PFSK-1 (cell line): Measurements from ENCODE around the gene OPCML.

ENCODE experiments used
- POLR2AphosphoS5 ChIP-seq: IDR thresholded peaks from 2 replicates; pipeline ENCODE4 v1.6.1; 2012; ENCODE audit warnings: low read depth, mild to moderate bottlenecking, control low read depth, low read length, moderate library complexity
- TF ChIP-seq, protein P1 (sequence below), 2 experiments: IDR thresholded peaks; 2 replicates each; pipeline versions ENCODE4 v1.6.1 to v1.8.0; 2011 to 2012; ENCODE audit warnings: low read depth in 2 of 2, low read length in 2 of 2, control low read depth in 1 of 2, inconsistent platforms in 1 of 2, mild to moderate bottlenecking in 1 of 2, moderate library complexity in 1 of 2; ENCODE audit not compliant: insufficient read depth in 1 of 2

DNA sequence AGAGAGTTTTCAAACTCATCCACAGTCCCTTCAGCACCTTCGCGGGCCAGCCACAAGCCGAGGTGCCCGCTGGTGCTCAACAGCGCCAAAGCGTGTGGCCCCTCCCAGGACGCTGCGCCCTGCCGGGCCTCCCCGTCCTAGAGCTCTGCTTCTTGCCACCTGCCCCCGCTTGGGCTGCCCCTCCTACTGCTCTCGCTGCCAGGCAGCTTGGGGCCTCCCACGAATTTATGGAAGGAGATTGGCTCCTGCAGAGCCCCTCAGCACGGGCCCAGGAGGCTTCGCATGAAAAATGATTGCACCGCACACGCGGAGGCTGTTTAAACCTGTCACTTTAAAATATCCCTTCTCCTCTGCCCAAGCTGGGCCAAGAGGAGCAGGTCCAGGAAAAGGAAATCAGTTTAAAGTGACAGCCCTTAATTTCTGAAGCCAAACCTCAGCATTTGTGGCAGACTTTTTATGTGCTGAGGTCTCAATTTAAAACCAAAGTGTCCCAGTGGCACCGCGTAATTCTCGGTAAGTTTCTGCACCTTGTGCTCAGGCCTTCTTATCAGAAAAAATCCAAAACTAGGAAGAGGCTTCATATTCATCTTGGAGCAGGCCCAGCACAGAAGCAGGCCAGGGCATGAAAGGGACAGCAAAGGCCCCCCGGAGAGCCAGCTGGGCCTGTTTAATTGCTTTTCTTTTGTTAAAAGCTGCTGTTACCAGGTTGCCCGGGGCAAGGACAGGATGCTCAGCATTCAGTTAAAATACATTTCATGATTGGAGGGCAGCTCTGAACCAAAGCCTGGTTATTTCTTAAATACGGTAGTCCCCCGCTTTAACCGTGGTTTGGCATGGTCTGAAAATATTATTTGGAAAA, 303.6 kb downstream of the OPCML start:
- TF ChIP-seq, protein P1, sequence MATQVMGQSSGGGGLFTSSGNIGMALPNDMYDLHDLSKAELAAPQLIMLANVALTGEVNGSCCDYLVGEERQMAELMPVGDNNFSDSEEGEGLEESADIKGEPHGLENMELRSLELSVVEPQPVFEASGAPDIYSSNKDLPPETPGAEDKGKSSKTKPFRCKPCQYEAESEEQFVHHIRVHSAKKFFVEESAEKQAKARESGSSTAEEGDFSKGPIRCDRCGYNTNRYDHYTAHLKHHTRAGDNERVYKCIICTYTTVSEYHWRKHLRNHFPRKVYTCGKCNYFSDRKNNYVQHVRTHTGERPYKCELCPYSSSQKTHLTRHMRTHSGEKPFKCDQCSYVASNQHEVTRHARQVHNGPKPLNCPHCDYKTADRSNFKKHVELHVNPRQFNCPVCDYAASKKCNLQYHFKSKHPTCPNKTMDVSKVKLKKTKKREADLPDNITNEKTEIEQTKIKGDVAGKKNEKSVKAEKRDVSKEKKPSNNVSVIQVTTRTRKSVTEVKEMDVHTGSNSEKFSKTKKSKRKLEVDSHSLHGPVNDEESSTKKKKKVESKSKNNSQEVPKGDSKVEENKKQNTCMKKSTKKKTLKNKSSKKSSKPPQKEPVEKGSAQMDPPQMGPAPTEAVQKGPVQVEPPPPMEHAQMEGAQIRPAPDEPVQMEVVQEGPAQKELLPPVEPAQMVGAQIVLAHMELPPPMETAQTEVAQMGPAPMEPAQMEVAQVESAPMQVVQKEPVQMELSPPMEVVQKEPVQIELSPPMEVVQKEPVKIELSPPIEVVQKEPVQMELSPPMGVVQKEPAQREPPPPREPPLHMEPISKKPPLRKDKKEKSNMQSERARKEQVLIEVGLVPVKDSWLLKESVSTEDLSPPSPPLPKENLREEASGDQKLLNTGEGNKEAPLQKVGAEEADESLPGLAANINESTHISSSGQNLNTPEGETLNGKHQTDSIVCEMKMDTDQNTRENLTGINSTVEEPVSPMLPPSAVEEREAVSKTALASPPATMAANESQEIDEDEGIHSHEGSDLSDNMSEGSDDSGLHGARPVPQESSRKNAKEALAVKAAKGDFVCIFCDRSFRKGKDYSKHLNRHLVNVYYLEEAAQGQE (IDR thresholded peaks at IDR 0.05; ENCODE audit: insufficient read depth in 1 of 2, low read depth in 2 of 2, low read length in 2 of 2) = no peak
- TF ChIP-seq POLR2AphosphoS5 = no peak
